Spleen (tissue), 7 donors: ENCODE measurements around the gene AK2.

Experiments used
- POLR2A ChIP-seq, 3 donors: fragments of 450-650 bp; IDR thresholded peaks; one replicate each; pipeline ENCODE4 v1.5.1; 2017; ENCODE audit warnings: antibody characterized with exemption in 3 of 3, mild to moderate bottlenecking in 1 of 3
- TF ChIP-seq, protein P1 (sequence below), 11 experiments: fragments of 200-600 bp in 7 of 11; fragments of 450-650 bp in 4 of 11; sonication (generic) in 4 of 11; IDR thresholded peaks in 8 of 11; conservative IDR thresholded peaks in 3 of 11; 1 replicate in 7 of 11; 2 replicates in 4 of 11; pipeline versions ENCODE4 v1.4.0 to v1.8.0; 2016 to 2021; ENCODE audit warnings: antibody characterized with exemption in 11 of 11, inconsistent platforms in 4 of 11, mild to moderate bottlenecking in 1 of 11
- donor health status: DM: no; HTN: no; CAD: no; lungs with moderate emphysema.
- donor health status: DM: no; HTN: no; CAD: no.
- donor health status: DM: no; HTN: no; CAD: no.

DNA sequence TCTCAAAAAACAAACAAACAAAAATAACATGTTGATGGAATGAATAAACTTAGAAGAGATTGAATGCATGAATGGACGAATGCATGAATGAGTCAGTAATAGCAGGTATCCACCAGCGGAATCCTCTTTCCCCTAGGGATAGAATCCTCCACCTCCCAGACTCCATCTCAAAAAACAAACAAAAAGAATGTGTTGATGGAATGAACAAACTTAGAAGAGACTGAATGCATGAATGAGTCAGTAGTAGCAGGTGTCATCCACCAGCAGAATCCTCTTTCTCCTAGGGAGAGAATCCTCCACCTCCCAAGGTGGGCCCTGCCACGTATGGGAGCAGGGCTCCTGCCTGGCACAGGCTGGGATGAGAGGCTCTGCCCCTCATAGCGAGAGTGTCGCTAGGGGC, 45.3 kb downstream of the AK2 start:
- TF ChIP-seq, protein P1, sequence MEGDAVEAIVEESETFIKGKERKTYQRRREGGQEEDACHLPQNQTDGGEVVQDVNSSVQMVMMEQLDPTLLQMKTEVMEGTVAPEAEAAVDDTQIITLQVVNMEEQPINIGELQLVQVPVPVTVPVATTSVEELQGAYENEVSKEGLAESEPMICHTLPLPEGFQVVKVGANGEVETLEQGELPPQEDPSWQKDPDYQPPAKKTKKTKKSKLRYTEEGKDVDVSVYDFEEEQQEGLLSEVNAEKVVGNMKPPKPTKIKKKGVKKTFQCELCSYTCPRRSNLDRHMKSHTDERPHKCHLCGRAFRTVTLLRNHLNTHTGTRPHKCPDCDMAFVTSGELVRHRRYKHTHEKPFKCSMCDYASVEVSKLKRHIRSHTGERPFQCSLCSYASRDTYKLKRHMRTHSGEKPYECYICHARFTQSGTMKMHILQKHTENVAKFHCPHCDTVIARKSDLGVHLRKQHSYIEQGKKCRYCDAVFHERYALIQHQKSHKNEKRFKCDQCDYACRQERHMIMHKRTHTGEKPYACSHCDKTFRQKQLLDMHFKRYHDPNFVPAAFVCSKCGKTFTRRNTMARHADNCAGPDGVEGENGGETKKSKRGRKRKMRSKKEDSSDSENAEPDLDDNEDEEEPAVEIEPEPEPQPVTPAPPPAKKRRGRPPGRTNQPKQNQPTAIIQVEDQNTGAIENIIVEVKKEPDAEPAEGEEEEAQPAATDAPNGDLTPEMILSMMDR (IDR thresholded peaks at IDR 0.05 in 8 of 11, conservative IDR thresholded peaks at IDR 0.05 in 3 of 11) = no peak
- TF ChIP-seq POLR2A (IDR thresholded peaks at IDR 0.05) = no peak
